HG03064 (cell line): Measurements from ENCODE around the gene TECPR1.

Source experiments
- ATAC-seq: cut with Tn5 transposase; IDR thresholded peaks from one replicate; pipeline ENCODE4 v1.9.1; 2021; ENCODE audit warnings: low read depth; ENCODE audit not compliant: unreplicated experiment

The TECPR1 gene

DNA sequence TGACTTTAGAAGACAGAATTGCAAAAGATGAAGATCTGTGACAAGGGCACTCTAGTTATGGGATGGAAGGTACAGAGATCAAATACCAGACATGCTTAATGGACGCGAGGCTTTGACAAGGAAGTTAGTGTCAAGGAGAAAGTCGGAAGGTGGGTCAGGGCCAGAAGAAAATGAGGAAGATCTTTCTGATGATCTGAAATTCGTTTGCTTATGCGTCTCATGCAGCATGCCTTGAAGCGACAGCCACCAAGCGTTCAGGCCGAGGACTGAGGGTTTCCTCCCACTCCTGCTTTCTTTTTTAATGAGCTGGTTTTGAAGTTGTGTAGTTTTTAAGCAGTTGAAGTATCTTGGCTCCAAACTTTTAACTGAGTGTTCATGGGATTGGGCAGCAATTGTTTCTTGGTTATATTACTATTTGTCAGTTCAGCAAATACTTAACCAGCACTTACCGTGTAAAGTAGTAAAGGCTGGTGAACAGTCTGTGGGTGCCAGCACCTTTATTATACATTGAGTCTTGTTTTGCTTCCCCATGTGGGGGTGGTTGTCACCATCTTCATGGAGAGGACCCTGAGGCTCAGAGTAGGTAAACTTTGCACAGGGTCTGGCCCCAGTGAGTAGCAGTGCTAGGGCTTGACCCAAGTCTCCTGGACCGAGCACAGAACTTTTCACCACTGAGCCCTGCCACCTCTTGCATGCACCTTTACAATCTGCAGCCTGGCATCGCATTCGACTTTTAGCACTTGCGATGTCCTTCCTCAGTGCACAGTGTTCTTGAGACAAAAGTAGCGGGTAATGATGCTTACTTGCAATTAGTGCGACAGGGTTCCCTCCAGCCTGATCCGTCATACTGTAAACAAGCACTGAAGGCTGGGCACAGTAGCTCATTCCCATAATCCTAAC is 55.1 kb downstream of the TECPR1 start:
- no peak for ATAC-seq

DNA sequence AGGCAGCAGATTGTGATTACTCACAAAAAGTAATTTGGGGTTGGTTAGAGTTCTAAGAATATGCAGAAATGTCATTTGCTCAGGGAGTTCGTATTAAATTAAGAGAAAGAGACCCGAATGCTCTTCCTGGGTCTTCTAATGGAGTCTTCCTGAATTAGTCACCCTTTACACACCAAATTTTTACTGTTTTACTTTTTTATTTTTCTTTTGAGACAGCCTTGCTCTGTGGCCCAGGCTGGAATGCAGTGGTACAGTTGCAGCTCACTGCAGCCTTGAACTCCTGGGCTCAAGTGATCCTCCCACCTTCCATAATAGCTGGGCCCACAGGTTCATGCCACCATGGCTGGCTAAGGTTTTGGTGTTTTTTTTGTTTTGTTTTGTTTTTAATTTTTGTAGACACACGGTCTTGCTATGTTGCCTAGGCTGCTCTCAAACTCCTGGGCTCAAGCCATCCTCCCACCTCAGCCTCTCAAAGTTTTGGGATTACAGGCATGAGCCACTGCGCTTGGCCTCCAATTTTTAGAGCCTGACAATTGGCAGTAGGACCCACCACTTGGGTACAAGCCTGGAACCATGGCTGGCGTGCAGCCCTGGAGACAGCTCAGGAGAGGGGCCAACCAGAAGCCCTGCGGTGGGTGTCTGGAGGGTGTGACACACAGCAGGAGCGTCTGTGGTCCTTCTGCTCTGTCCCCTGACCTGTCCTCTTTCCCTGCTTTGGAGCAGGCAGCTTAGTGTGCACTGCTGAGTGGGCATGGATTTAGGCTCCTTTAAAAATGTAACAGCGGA is 57.2 kb downstream of the TECPR1 start:
- no peak for ATAC-seq

DNA sequence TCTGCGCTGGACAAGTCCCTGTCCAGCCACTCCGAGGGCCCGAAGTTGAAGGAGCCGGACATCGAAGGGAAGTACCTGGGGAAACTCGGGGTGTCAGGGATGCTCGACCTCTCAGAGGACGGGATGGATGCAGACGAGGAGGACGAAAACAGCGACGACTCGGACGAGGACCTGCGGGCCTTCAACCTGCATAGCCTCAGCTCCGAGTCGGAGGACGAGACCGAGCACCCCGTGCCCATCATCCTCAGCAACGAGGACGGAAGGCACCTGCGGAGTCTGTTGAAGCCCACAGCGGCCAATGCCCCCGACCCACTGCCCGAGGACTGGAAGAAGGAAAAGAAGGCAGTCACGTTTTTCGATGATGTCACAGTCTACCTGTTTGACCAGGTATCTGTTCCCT is 57.8 kb downstream of the TECPR1 start:
- no peak for ATAC-seq

DNA sequence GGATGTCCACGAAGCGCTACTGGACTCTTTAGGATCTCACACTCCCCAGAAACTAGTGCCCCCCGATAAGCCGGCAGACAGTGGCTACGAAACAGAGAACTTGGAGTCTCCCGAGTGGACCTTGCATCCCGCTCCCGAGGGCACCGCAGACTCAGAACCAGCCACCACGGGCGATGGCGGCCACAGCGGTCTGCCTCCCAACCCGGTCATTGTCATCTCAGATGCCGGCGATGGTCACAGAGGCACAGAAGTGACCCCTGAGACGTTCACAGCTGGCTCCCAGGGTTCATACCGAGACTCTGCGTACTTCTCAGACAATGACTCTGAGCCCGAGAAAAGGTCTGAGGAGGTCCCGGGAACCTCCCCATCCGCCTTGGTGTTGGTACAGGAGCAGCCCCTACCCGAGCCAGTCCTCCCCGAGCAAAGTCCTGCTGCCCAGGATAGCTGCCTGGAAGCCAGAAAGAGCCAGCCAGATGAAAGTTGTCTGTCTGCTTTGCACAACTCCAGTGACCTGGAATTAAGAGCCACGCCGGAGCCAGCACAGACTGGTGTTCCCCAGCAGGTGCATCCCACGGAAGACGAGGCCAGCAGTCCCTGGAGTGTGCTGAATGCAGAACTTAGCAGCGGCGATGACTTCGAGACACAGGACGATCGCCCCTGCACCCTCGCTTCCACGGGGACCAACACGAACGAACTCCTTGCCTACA is 58.4 kb downstream of the TECPR1 start:
- no peak for ATAC-seq

DNA sequence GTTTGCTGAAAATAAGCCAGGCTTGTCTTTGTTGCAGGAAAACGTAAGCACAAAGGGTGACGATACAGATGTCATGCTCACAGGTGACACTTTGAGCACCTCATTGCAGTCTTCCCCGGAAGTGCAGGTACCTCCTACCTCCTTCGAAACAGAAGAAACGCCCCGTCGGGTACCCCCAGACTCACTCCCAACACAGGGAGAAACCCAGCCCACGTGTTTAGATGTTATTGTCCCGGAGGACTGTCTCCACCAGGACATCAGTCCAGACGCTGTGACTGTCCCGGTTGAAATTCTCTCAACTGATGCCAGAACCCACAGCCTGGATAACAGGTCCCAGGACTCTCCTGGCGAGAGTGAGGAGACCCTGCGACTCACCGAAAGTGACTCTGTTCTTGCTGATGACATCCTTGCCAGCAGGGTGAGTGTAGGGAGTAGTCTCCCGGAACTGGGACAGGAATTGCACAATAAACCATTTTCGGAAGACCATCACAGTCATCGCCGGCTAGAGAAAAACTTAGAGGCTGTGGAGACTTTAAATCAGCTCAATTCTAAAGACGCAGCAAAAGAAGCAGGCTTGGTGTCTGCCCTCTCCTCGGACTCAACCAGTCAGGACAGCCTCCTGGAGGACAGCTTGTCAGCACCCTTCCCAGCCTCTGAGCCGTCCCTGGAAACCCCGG is 59.1 kb downstream of the TECPR1 start:
- no peak for ATAC-seq

DNA sequence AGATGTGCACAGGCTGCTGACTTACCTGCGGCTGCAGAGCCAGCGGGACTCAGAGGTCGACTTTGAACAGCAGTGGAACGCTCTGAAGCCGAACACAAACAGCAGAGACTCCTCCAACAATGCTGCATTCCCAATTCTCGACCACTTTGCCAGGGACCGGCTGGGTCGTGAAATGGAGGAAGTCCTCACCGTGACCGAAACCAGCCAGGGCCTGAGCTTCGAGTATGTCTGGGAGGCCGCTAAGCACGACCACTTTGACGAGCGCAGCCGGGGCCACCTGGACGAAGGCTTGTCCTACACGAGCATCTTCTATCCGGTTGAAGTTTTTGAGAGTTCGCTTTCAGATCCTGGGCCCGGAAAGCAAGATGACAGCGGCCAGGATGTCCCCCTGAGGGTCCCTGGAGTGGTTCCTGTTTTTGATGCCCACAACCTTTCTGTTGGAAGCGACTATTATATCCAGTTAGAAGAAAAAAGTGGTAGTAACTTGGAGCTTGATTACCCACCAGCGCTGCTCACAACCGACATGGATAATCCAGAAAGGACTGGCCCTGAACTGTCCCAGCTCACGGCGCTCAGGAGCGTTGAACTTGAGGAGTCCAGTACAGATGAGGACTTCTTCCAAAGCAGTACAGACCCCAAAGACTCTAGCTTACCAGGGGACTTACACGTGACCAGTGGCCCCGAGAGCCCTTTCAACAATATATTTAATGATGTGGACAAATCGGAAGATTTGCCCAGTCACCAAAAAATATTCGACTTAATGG is 60.2 kb downstream of the TECPR1 start:
- no peak for ATAC-seq

DNA sequence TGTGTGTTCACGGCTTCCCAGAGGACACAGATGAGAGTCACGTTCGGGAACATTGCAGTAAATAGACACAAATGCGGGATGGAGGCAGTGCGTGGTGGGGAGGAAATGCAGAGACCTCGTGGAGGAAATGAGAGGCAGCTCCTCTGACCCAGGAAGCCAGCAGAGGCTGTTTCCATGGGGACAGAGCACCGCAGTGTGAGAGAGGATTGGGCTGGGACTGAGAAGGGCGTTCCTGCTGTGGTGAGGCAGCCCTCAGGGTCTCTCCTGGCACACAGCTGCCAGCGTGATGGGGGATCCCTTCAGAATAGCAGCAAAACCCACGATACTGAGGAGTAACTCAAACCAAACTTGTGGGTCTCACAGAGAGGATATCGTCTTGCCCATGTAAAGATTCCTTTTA is 62.5 kb downstream of the TECPR1 start:
- ATAC-seq: no peak

DNA sequence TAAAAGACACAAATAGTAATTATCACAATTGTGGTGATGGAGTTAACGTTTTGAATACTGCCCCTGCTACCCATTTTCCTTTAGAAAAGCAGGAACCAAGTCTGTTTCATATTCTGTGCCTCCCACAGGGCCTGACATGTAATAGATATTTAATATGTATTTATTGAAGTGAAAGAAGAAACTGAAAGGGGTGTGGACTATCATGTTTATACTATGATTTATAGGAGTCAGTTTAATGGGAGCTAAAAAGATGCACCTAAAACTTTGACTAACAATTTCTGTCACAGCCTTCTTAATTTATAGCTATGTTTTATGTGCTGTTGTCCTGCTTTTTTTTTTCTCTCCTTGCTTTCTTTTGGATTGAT is 64.9 kb downstream of the TECPR1 start:
- ATAC-seq: no peak

DNA sequence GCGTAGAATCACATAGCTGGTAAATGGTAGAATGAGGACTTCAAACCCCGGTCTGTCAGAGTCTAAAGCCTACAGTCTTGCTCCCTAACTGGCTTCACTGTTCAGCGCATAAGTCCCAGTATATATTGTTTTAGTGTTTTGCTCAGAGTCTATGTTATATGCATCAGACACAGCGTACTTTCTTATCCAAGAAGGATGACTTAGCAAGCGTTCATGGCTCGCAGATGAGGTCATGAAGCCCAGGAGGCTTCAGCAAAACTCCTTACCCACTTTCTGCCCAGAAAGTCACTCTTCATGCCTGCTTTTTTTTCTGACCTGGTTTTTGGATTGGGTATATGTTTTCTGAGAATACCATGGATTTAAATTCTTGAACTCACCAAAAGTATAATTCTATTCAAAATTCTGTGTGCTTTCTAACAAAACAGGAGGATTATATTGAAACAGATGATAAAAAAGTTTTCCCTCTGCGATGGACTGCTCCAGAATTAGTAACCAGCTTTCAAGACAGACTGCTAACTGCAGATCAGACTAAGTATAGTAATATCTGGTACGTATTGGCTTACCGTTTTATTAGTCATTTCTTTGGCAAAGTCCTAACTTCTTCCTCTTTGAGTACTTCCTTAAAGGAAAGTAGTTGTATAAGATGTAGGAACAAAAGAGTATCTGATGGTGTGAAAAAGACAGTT is 65.4 kb downstream of the TECPR1 start:
- ATAC-seq: no peak

DNA sequence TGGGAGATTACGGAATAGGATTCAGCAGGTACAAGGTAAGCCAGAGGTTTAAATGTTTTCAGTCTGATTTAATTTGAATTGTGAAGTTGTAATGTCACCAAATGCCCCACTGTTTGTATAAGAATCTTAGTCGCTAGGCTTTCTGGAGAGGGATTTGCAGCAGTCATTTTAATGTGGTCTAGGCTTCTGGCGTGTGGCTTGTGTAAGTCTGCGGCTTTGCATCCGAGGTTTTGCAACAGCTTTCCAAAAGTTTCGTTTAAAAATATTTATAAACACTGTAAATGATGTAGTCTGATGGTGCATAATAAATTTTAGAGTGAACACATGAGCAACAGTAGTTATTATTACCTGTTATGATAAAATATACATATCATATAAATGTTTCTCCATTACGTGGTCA is 66.9 kb downstream of the TECPR1 start:
- no peak for ATAC-seq

DNA sequence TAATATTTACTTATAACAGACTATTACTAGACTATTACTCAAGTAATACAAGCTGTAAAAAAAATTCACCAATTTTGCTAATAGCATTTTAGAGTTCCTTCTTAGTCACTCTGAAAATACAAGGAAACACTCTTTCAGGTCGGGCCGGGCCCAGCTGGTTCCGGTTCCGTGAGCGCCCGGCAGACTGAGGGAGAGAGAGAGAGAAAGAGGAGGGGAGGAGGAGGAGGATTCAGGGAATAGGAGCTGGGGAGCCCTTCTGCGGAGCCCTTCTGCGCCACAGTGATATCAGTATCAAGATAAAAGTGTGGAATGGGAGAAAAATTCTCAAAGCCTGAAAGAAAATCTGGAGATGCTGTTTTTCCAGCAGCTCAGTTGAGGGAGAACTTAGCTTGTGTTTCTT is 71.3 kb downstream of the TECPR1 start:
- ATAC-seq: no peak

DNA sequence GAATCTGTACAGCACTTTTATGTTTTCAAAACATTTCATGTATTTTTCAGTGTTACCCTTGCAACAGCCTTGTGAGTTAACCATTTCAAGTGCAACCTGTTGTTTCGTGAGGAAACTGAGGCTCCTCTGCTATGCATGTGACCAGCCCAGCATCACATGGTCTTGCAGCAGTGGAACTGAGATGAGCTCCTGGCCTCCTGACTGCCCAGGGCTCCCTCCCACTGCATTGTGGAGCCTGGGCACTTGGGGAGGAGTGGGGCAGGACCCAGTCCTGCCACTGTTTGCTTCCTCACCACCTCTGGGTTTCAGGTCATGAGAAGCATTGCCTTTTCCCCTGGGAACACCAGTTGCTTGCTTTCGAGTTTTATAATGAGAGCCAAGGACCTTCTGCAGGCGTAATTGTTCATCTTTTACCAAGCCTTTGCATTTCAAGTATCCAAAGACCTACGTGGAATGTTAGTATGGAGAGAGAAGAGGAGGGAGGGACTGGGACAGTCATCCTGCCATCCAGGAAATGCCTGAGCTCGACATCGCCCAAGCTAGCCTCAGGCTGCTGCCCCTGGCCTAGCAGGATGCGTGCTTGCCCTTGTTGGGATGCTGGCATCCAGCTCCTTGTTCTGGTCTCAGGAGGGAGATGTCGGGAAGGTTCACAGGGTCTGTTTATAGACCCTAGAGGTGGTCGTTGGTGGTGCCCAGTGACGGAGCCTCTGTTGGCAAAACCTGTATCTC is 73.1 kb downstream of the TECPR1 start:
- no peak for ATAC-seq

DNA sequence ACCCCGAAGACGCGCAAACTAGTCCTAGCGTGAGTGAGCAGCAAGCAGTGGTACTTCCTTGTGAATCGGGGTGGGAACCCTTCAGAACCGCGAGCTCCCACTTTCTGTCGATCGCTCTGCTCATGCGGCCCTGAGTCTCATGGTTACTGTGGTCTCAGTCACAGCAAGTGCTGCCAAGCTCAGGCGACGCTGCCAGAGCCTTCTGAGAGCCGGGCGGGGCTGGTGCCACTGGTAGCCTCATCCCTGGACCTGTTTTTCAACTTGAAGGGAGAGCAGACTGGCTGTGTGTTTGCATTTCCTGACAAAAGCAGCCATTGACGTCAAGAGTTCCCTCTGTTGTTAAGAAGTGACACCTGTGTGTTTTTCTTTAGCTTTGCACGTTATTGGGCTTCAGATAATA is 73.7 kb downstream of the TECPR1 start:
- no peak for ATAC-seq

DNA sequence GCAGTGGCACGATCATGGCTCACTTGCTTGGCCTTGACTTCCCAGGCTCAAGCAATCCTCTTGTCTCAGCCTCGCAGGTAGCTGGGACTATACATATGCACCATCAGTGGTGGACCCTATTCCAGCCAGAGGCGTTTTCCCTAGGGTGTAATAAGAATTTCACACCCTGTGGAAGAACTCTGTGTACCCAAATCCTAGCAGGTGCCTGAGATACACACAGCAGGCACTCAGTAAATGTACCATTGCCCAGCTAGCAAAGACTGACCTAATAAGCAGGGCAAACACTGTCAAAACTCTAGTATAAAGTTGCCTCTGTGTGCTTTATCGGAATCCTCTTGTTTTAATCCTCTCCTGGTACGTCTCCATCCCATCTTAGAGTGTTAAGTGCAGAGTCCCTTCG is 74.5 kb downstream of the TECPR1 start:
- ATAC-seq: no peak

DNA sequence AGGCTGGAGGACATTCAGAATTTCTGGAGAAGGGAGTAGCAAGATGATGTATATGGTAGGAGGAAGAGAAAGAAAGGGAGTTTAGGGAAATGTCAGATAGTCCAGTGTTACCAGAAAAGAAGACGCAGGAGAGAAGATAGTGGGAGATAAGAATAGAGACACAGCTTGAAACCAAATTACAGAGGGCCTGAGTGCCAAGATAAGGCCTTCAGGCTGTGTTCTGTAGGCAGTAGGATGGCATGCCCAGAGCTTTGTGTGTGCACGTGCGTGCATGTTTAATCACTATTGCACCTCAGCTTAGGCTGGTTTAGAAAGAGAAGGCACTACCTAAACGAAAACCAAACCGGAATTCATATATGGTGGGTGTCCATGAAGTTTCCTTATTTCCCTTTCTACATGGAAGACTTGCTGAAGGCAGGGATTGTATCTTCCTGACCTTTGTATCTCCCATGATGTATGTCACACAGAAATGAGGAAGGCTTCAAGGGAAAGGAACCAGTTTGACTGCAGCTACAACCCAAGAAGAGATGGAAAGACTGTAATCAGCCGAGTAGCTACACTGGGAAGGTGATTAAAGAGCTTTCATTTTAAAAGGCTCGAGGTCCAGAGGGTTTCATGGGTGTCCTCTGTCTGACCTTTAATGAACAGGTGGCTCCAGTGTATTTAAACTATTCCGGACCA is 76.6 kb downstream of the TECPR1 start:
- no peak for ATAC-seq

DNA sequence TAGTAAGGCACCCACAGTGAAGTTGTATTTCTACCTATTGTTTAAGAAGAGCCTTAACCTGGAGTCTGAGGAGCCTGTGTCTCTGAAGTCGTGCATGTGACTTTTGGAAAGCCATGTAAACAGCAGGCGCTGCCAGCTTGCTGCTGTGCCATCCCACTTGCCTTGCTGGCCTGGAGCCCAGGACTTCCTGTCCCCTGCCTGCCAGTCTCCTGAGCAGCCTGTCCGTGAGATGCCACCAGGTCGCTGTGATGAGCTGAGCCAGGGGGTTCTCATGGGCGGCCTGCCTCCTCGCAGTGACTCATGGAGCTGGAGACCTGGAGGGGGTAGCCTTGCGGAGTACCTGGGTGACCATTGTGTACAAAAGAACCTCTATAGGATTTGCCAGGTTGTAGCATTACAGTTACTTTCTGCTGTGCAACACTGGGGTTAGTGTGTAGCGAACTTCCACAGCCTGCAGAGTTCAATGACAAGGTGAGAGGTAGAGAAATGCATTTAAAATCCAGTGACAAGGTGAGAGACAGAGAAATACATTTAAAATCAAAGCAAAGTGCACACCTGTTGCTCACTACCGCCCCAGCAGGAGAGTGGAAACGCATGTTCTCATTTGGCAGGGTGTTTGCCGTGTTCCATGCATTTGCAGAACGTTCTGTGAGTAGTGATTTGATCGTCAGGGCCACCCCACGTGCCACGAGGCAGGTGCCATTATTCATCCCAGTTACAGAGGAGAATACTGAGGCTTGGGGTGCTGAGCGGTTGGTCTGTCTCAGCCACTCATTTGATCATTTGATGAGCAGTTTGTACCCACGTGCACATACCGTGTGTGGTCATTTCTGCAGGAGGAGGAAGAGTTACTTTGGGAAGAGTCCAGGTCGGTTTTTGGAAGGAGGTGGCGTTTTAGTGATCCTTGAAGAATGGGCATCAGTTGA is 77.4 kb downstream of the TECPR1 start:
- no peak for ATAC-seq

DNA sequence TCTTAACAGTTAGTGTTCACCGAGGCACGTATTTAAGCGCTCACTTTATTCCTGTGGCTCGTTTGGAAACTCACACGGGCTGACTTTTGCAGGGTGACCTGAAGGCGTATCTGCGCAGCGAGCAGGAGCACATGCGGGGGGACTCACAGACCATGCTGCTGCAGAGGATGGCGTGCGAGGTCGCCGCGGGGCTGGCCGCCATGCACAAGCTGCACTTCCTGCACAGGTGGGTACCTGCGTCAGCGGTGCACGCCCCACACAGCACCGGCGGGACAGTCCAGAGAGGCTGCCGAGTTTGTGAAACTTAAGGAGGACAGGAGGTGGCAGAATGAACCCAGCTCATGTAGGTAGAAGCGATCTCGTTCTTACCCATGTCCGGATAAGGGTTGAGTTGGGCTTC is 80.6 kb downstream of the TECPR1 start:
- ATAC-seq: no peak
